ENCODE results near the gene SH3TC1. TPM values are rescaled to one million over a fixed set of nuclear protein-coding genes. Genes with fewer than 3 reads are reported as not detected.

Gene SH3TC1
- total and polyA plus RNA-seq, 2 of the 13 experiments (the other 11 are each of a cell fraction or from before 2014, with no cell fraction given), result 14.9 to 21.8 TPM

- Histone ChIP-seq H3K9me3 (ENCODE audit: low read length) (no peaks in the 10 kb centered on the region), H3K27me3 (ENCODE audit: control insufficient read depth in 1 of 2, insufficient read depth in 2 of 2, low read length in 2 of 2) (no peaks in the 10 kb centered on the region), H3K4me1 (ENCODE audit: insufficient read depth, low read length) (peaks cover 42% of the 10 kb centered on the region), H3K27ac (ENCODE audit: extremely low read length, insufficient read depth, low read length) (peak overlapping the region; percentile 63), H3K4me2 (ENCODE audit: low read depth, low read length) (no peak overlapping the region), H3K36me3 (replicated peaks in 1 of 2; ENCODE audit: control insufficient read depth in 1 of 2, insufficient read depth in 2 of 2, low read length in 2 of 2) (peaks cover 19 to 44% of the 10 kb centered on the region in 2 experiments), H4K20me1 (ENCODE audit: insufficient read depth, low read length) (peaks cover 9% of the 10 kb centered on the region; the same call in 1 of the 2 replicates), H3K4me3 (replicated peaks in 1 of 3; ENCODE audit: insufficient read depth in 1 of 3, low read depth in 2 of 3, low read length in 3 of 3) (no peak overlapping the region), H3K9ac (ENCODE audit: insufficient read depth, low read depth, low read length) (peak overlapping the region; percentile 21; the same call in 1 of the 2 replicates), H2AFZ (ENCODE audit: low read length) (no peak overlapping the region), H3K79me2 (ENCODE audit: insufficient read depth, low read length) (no peaks in the 10 kb centered on the region)
- FAIRE-seq (no peak), DNase-seq (ENCODE audit: low spot score) (no peak), ATAC-seq (no peak)
- in situ Hi-C loops (cut with HindIII; ENCODE audit: extremely low pct_ligation_motif_present, low pct_unique_long_range_greater_than_20kb), result no loop called here
- CTCF ChIA-PET (ENCODE audit: low intra/inter-chr PET ratio, low total read pairs), result interaction anchor here (0.8 kb wide), 2 partner anchors 50 to 62 kb away, joined by 3 read pairs; no protein-coding TSS in a partner anchor
- WGBS (ENCODE audit: low lambda C conversion rate), result 95% methylated on average over 4 of the region's 13 CpGs
- POLR2A ChIA-PET, result interaction anchor here (1.3 to 1.4 kb wide), 2 partner anchors 13 to 62 kb away, joined by 4 to 7 read pairs; no protein-coding TSS in a partner anchor
- no TSS peak for BruUV-seq (replicated peaks)
- intact Hi-C loops (cut with micrococcal nuclease; ENCODE audit: unreplicated experiment), result no loop called here
- TF ChIP-seq, protein P1, sequence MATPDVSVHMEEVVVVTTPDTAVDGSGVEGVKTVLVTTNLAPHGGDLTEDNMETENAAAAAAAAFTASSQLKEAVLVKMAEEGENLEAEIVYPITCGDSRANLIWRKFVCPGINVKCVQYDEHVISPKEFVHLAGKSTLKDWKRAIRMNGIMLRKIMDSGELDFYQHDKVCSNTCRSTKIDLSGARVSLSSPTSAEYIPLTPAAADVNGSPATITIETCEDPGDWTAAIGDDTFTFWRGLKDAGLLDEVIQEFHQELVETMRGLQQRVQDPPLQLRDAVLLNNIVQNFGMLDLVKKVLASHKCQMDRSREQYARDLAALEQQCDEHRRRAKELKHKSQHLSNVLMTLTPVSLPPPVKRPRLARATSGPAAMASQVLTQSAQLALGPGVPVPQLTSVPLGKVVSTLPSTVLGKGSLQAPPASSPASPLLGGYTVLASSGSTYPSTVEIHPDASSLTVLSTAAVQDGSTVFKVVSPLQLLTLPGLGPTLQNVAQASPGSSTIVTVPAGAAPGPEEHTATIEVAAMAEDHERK (CRISPR knock-in tag; IDR thresholded peaks at IDR 0.05; ENCODE audit: low read depth), result no peak
- TF ChIP-seq SIX4 (CRISPR knock-in tag; IDR thresholded peaks at IDR 0.05) (no peak), IKZF5 (CRISPR knock-in tag; IDR thresholded peaks at IDR 0.05) (no peak), ZNF484 (CRISPR knock-in tag; IDR thresholded peaks at IDR 0.05; ENCODE audit: borderline replicate concordance, low read depth) (no peak), ZBTB7A (CRISPR knock-in tag; IDR thresholded peaks at IDR 0.05) (0 out of 2 replicates have a peak, but pooled peaks have one; percentile 3), MAZ (IDR thresholded peaks at IDR 0.05; ENCODE audit: borderline replicate concordance, low read depth, low read length) (no peak), MAZ (CRISPR knock-in tag; IDR thresholded peaks at IDR 0.05; ENCODE audit: low read depth) (no peak), ZNF431 (CRISPR knock-in tag; IDR thresholded peaks at IDR 0.05; ENCODE audit: borderline replicate concordance, low read depth) (no peak), ZNF180 (CRISPR knock-in tag; IDR thresholded peaks at IDR 0.05; ENCODE audit: borderline replicate concordance, low read depth) (no peak), IRF1 (CRISPR knock-in tag; IDR thresholded peaks at IDR 0.05; ENCODE audit: low read depth) (no peak), FOXA3 (CRISPR knock-in tag; IDR thresholded peaks at IDR 0.05) (no peak), CBX1 (IDR thresholded peaks at IDR 0.05; ENCODE audit: low read depth) (no peak), MXI1 (IDR thresholded peaks at IDR 0.05; ENCODE audit: borderline replicate concordance, low read depth, low read length) (no peak), CBFB (CRISPR knock-in tag; IDR thresholded peaks at IDR 0.05) (no peak), XBP1 (CRISPR knock-in tag; IDR thresholded peaks at IDR 0.05) (no peak), PRMT3 (CRISPR knock-in tag; IDR thresholded peaks at IDR 0.05; ENCODE audit: borderline replicate concordance, low read depth) (no peak), ZNF816 (CRISPR knock-in tag; IDR thresholded peaks at IDR 0.05; ENCODE audit: borderline replicate concordance) (no peak)
- TF ChIP-seq, protein P2, sequence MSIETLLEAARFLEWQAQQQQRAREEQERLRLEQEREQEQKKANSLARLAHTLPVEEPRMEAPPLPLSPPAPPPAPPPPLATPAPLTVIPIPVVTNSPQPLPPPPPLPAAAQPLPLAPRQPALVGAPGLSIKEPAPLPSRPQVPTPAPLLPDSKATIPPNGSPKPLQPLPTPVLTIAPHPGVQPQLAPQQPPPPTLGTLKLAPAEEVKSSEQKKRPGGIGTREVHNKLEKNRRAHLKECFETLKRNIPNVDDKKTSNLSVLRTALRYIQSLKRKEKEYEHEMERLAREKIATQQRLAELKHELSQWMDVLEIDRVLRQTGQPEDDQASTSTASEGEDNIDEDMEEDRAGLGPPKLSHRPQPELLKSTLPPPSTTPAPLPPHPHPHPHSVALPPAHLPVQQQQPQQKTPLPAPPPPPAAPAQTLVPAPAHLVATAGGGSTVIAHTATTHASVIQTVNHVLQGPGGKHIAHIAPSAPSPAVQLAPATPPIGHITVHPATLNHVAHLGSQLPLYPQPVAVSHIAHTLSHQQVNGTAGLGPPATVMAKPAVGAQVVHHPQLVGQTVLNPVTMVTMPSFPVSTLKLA (IDR thresholded peaks at IDR 0.05), result peak; percentile 95
Observed at GRCh38 chr4:8239226-8239625, 40.1 kb downstream of the SH3TC1 start.

All from HepG2 (cell line).